ENCODE measurements around the gene VSTM2B.

The VSTM2B gene

GRCh38 chr19:29524912-29525831 is 622 bp upstream of the VSTM2B start:
- Histone ChIP-seq H3K79me1 (replicated peaks; ENCODE audit: low read length, poor library complexity, severe bottlenecking) (no peaks in the 10 kb centered on the region), H3K4me3 (ENCODE audit: insufficient read depth in 1 of 2, low read depth in 1 of 2, low read length in 2 of 2) (no peak overlapping the region), H3K9ac (ENCODE audit: low read length) (no peak overlapping the region), H2BK12ac (ENCODE audit: low read length in 2 of 2) (no peak overlapping the region), H4K91ac (ENCODE audit: low read length) (no peak overlapping the region), H3K9me3 (ENCODE audit: control insufficient read depth, low read length) (no peaks in the 10 kb centered on the region), H4K8ac (ENCODE audit: low read length) (no peak overlapping the region), H3K23ac (ENCODE audit: low read length in 2 of 2) (no peak overlapping the region), H2BK15ac (ENCODE audit: low read depth, poor library complexity, severe bottlenecking) (no peak overlapping the region), H3K4ac (ENCODE audit: low read depth in 1 of 2, low read length in 2 of 2) (no peak overlapping the region), H2AK5ac (ENCODE audit: low read length, severe bottlenecking) (no peak overlapping the region), H2BK120ac (ENCODE audit: low read depth, low read length) (no peak overlapping the region), H3K4me1 (ENCODE audit: control insufficient read depth, insufficient read depth, low read depth, low read length) (peaks cover 42% of the 10 kb centered on the region), H3K27me3 (ENCODE audit: control insufficient read depth in 1 of 2, insufficient read depth in 1 of 2, low read length in 2 of 2) (peaks cover 63 to 74% of the 10 kb centered on the region in 2 experiments), H3K36me3 (ENCODE audit: control insufficient read depth in 1 of 2, insufficient read depth in 2 of 2, low read depth in 1 of 2, low read length in 2 of 2) (no peaks in the 10 kb centered on the region), H2BK5ac (ENCODE audit: low read depth, low read length, poor library complexity, severe bottlenecking) (no peak overlapping the region), H3K14ac (ENCODE audit: low read length in 2 of 2) (no peak overlapping the region), H3K27ac (ENCODE audit: low read length, poor library complexity, severe bottlenecking) (no peak overlapping the region), H3K4me2 (ENCODE audit: low read length, poor library complexity, severe bottlenecking) (peak overlapping the region; percentile 21), H3K18ac (ENCODE audit: low read depth in 1 of 2, low read length in 2 of 2) (no peak overlapping the region), H2AFZ (ENCODE audit: low read depth, low read length) (no peak overlapping the region)
- under 1% methylated on average over 60 of the region's 80 CpGs for WGBS
- DNase-seq = peak; percentile 0

GRCh38 chr19:29526730-29527499 is 1.1 kb downstream of the VSTM2B start:
- Histone ChIP-seq H2BK15ac (ENCODE audit: low read depth, poor library complexity, severe bottlenecking) (no peak overlapping the region), H3K4me1 (ENCODE audit: control insufficient read depth, insufficient read depth, low read depth, low read length) (peaks cover 42% of the 10 kb centered on the region), H3K27me3 (ENCODE audit: control insufficient read depth in 1 of 2, insufficient read depth in 1 of 2, low read length in 2 of 2) (peaks cover 80 to 83% of the 10 kb centered on the region in 2 experiments), H3K36me3 (ENCODE audit: control insufficient read depth in 1 of 2, insufficient read depth in 2 of 2, low read depth in 1 of 2, low read length in 2 of 2) (no peaks in the 10 kb centered on the region), H3K18ac (ENCODE audit: low read depth in 1 of 2, low read length in 2 of 2) (no peak overlapping the region), H3K4me3 (ENCODE audit: insufficient read depth in 1 of 2, low read depth in 1 of 2, low read length in 2 of 2) (no peak overlapping the region), H3K14ac (ENCODE audit: low read length in 2 of 2) (no peak overlapping the region), H3K4ac (ENCODE audit: low read depth in 1 of 2, low read length in 2 of 2) (no peak overlapping the region), H2AFZ (ENCODE audit: low read depth, low read length) (no peak overlapping the region), H2AK5ac (ENCODE audit: low read length, severe bottlenecking) (no peak overlapping the region), H4K91ac (ENCODE audit: low read length) (no peak overlapping the region), H3K9ac (ENCODE audit: low read length) (no peak overlapping the region), H3K27ac (ENCODE audit: low read length, poor library complexity, severe bottlenecking) (no peak overlapping the region), H3K79me1 (replicated peaks; ENCODE audit: low read length, poor library complexity, severe bottlenecking) (no peaks in the 10 kb centered on the region), H4K8ac (ENCODE audit: low read length) (no peak overlapping the region), H3K4me2 (ENCODE audit: low read length, poor library complexity, severe bottlenecking) (no peak overlapping the region), H2BK5ac (ENCODE audit: low read depth, low read length, poor library complexity, severe bottlenecking) (no peak overlapping the region), H3K23ac (ENCODE audit: low read length in 2 of 2) (no peak overlapping the region), H2BK12ac (ENCODE audit: low read length in 2 of 2) (no peak overlapping the region), H3K9me3 (ENCODE audit: control insufficient read depth, low read length) (no peaks in the 10 kb centered on the region), H2BK120ac (ENCODE audit: low read depth, low read length) (no peak overlapping the region)
- no peak for DNase-seq
- WGBS = 2% methylated on average over 63 of the region's 79 CpGs

GRCh38 chr19:29527500-29528328 is 1.9 kb downstream of the VSTM2B start:
- no peak overlapping the region for H2BK120ac ChIP-seq (ENCODE audit: low read depth, low read length)

More at GRCh38 chr19:29527500-29528328, 1.9 kb downstream of the VSTM2B start:
- Histone ChIP-seq H3K23ac (ENCODE audit: low read length in 2 of 2) (no peak overlapping the region), H2AFZ (ENCODE audit: low read depth, low read length) (no peak overlapping the region), H3K27me3 (ENCODE audit: control insufficient read depth in 1 of 2, insufficient read depth in 1 of 2, low read length in 2 of 2) (peaks cover 86 to 87% of the 10 kb centered on the region in 2 experiments), H2BK12ac (ENCODE audit: low read length in 2 of 2) (no peak overlapping the region), H3K79me1 (replicated peaks; ENCODE audit: low read length, poor library complexity, severe bottlenecking) (no peaks in the 10 kb centered on the region), H3K4me3 (ENCODE audit: insufficient read depth in 1 of 2, low read depth in 1 of 2, low read length in 2 of 2) (no peak overlapping the region), H3K4me2 (ENCODE audit: low read length, poor library complexity, severe bottlenecking) (no peak overlapping the region), H3K18ac (ENCODE audit: low read depth in 1 of 2, low read length in 2 of 2) (no peak overlapping the region), H3K36me3 (ENCODE audit: control insufficient read depth in 1 of 2, insufficient read depth in 2 of 2, low read depth in 1 of 2, low read length in 2 of 2) (no peaks in the 10 kb centered on the region), H3K4ac (ENCODE audit: low read depth in 1 of 2, low read length in 2 of 2) (no peak overlapping the region), H2AK5ac (ENCODE audit: low read length, severe bottlenecking) (no peak overlapping the region), H2BK5ac (ENCODE audit: low read depth, low read length, poor library complexity, severe bottlenecking) (no peak overlapping the region), H3K9ac (ENCODE audit: low read length) (no peak overlapping the region), H3K14ac (ENCODE audit: low read length in 2 of 2) (peak overlapping the region in 1 of 2 experiments; percentile 12), H3K27ac (ENCODE audit: low read length, poor library complexity, severe bottlenecking) (no peak overlapping the region), H4K91ac (ENCODE audit: low read length) (no peak overlapping the region), H3K4me1 (ENCODE audit: control insufficient read depth, insufficient read depth, low read depth, low read length) (peaks cover 42% of the 10 kb centered on the region), H3K9me3 (ENCODE audit: control insufficient read depth, low read length) (no peaks in the 10 kb centered on the region), H2BK15ac (ENCODE audit: low read depth, poor library complexity, severe bottlenecking) (no peak overlapping the region), H4K8ac (ENCODE audit: low read length) (no peak overlapping the region)
- DNase-seq = no peak
- 30% methylated on average over 31 of the region's 31 CpGs for WGBS
